ENCODE measurements around the gene USP48.
"Not testable (repeated sequence)": the region's sequence is repeated elsewhere in the genome, so short reads cannot be mapped to it uniquely, and the experiment has no call there.

The USP48 gene

DNA sequence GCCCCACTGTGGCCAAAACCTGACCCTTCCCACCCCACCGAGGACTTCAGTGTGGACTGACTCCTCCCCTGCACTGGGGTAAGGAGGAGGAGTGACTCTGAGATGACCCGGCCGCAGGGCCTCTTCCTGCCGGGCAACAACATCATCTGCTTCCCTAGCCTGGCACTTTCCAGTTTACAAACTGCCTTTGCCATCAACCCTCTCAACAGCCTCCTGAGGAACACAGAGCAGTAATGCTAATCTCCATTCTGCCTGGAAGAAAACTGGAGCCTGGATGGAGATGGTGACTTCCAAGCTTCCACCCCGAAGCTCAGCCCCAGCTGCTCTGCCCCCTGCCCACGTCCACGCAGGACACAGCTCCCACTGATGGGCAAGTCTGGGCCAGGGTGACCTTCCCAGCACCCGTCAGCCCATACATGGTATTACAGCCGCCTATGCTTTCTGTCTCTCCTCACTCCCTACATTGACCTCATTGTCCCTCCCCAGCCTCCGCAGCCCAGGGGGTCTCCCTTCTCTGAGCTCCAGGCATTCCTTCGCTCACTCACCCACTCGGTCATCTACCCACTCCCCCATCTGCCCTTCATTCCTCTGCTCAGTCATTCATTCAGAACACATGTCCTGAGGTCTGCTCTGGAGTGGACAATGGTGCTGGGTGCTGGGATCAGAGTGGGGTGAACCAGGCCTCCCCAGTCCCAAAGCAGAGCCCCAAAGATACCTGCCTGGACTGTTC is 148.0 kb downstream of the USP48 start:
- DNase-seq (ENCODE audit: low spot score), result no peak

DNA sequence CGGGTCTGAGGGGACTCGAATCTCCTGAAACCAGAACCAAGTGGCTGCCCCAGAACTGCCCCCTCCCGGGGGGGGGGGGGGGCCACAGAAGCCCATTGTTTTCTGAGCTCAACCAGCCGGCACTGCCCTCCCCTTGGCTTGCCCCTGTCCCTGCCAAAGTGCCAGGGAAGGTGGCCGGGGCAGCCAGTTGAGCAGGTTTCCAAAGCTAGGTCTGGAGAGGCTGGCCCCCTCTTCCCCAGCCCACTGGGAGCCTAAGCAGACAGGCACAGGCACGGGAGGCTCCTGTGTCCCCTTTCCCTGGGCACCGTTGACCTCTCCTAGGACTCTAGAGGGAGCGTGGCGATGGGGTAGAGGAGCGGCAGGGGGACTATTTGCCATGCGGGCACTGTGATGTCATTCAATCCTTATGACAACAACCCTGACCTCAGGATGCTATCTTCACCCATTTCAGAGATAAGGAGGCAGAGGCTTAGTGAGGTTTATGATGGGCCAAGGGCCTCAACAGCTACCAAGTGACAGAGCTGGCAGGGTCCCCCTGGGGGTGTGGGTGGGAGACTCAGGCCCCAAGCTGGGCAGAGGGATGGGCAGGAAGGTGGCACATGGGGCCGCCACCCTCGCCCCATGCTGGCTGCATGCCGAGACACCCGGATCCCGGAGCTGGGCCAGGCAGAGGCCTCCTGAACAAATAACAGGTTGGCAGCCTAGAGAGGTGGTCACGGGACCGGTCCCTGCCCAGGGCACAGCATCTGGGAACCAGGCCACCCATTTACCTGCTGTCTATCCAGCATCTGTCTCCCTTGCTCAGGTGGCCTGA is 148.8 kb downstream of the USP48 start:
- no peak for DNase-seq (ENCODE audit: low spot score)

DNA sequence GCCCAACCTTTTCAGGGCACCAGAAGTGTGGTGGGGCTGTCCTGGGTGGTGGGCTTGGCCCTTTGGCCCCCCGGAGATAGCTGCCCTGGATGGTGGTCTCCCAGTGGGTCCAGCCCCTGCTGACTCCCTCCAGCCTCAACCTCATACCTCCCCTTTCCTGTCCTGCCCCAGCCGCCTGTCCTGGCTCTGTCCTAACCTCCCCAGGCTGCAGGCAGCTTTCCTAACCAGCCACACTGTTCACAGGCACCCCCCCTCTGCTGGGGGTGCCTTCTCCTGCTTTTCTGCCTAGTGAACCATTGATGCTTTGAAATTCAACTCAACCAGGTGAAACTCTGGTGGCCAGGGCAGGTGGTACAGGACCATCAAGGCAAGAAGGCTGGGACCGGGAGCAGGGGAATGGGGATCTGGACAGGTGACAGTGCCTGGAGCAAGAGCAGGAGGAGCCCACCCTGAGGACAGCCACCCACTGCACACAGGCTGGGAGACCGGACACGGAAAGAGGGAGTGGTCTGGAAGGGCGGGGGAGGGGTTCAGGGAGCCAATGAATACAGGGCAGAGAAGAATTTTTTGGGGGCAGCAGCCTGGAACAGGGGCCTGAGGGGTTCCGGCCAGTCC is 149.7 kb downstream of the USP48 start:
- DNase-seq (ENCODE audit: low spot score), result no peak

- no peak for DNase-seq (ENCODE audit: low spot score)
Measured at GRCh38 chr1:21631944-21632887, 150.7 kb downstream of the USP48 start.

DNA sequence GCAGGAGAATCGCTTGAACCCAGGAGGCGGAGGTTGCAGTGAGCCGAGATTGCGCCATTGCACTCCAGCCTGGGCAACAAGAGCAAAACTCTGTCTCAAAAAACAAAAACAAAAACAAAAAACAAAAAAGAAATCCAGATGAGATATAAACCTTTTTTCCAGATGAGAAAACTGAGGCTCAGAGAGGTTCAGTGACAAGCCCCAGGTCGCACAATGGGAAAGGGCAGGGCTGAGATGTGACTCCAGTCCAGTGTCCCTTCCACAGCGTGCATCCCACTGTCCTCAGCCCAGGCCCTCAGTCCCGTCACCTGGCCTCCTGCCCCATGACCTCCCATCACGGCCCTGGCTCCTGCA is 151.4 kb downstream of the USP48 start:
- DNase-seq (ENCODE audit: low spot score), result not testable (repeated sequence)

GRCh38 chr1:21630571-21631343 is 152.2 kb downstream of the USP48 start:
- DNase-seq (ENCODE audit: low spot score), result no peak

- DNase-seq (ENCODE audit: low spot score), result no peak
Measured at GRCh38 chr1:21629971-21630370, 153.0 kb downstream of the USP48 start.

DNA sequence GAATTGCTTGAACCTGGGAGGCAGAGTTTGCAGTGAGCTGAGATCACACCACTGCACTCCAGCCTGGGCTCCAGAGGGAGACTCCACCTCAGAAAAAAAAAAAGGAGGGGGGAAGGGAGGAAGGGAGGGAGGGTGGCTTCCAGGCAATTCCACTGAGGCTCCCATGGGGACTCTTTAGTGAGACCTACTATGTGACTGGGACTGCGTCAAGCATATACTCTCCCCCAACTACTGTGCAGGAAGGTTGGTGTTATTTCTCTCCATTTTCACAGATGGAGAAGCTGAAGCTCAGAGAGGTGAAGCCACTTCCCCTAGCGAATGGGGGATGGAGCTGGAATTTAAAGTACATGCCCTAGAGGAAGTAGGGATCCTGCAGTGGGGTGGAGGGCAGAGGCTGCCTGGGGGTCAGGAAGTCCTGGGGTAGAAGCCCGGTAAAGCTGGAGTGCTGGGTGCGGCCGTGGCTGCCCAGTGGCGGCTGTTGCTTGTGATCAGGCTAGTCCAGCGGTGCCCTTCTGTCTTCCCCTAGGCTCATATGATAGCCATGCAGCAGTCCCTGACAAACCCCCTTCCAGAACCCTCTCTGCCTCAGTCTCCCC is 154.1 kb downstream of the USP48 start:
- no peak for DNase-seq (ENCODE audit: low spot score)
